K562 (cell line): ENCODE results near the gene ULK1. TPM values are rescaled to one million over a fixed set of nuclear protein-coding genes. Genes with fewer than 3 reads are reported as not detected.

Experiments
- AFF4 ChIP-seq: sonication (generic); formaldehyde crosslinking; IDR thresholded peaks from 2 replicates; pipeline ENCODE4 v1.8.0; 2023; ENCODE audit warnings: mild to moderate bottlenecking, missing genetic modification reagents
- BRD4 ChIP-seq: fragments of 200-600 bp; sonication (generic); IDR thresholded peaks from 2 replicates; pipeline ENCODE4 v1.6.1; 2017; ENCODE audit warnings: inconsistent platforms
- CHD4 ChIP-seq: fragments of 200-600 bp; sonication (generic); IDR thresholded peaks from 3 replicates; pipeline ENCODE4 v1.6.1; 2012; ENCODE audit warnings: low read depth, mild to moderate bottlenecking, mixed read lengths, low read length, inconsistent platforms; ENCODE audit not compliant: insufficient read depth, insufficient replicate concordance, poor library complexity, severe bottlenecking
- CREB1 ChIP-seq, 2 experiments: sonication (generic) in 1 of 2; formaldehyde crosslinking in 1 of 2; IDR thresholded peaks; 2 replicates each; pipeline versions ENCODE4 v1.6.1 to v1.8.0; 2012 to 2022; ENCODE audit warnings: inconsistent platforms in 1 of 2, mild to moderate bottlenecking in 1 of 2, missing genetic modification reagents in 1 of 2, moderate library complexity in 1 of 2
- HINFP ChIP-seq: fragments of 450-650 bp; conservative IDR thresholded peaks from 2 replicates; pipeline ENCODE4 v1.6.1; 2016; ENCODE audit warnings: missing genetic modification characterization, low read depth, mild to moderate bottlenecking, control low read depth, missing compliant biosample characterization
- RAD51 ChIP-seq: fragments of 450-650 bp; IDR thresholded peaks from 2 replicates; pipeline ENCODE4 v1.7.1; 2016; ENCODE audit warnings: low read depth, mild to moderate bottlenecking, borderline replicate concordance
- STAG1 ChIP-seq: sonication (generic); formaldehyde crosslinking; IDR thresholded peaks from 2 replicates; pipeline ENCODE4 v1.5.0; 2020; ENCODE audit warnings: missing genetic modification reagents, borderline replicate concordance
- TCF7 ChIP-seq: sonication (generic); IDR thresholded peaks from 2 replicates; pipeline ENCODE4 v1.6.1; 2016; ENCODE audit warnings: antibody characterized with exemption, borderline replicate concordance
- TRIM24 ChIP-seq, 2 experiments: fragments of 450-650 bp; IDR thresholded peaks; 2 replicates each; pipeline ENCODE4 v1.6.1; 2016
- USF2 ChIP-seq: sonication (generic); formaldehyde crosslinking; IDR thresholded peaks from 2 replicates; pipeline ENCODE4 v1.5.0; 2020; ENCODE audit warnings: missing genetic modification reagents
- ZFP36 ChIP-seq: fragments of 150-350 bp; IDR thresholded peaks from 2 replicates; pipeline ENCODE4 v1.6.1; 2018; ENCODE audit warnings: low read length, low read depth; ENCODE audit not compliant: partially characterized antibody
- ZNF398 ChIP-seq: fragments of 250-450 bp; sonication (Bioruptor Pico); IDR thresholded peaks from 2 replicates; pipeline ENCODE4 v1.8.0; 2021; ENCODE audit warnings: moderate library complexity, mild to moderate bottlenecking, inconsistent platforms
- ZNF41 ChIP-seq: fragments of 250-450 bp; sonication (Bioruptor Pico); conservative IDR thresholded peaks from 2 replicates; pipeline ENCODE4 v1.4.0; 2020; ENCODE audit warnings: mild to moderate bottlenecking
- polyA plus RNA-seq, 8 experiments: library from polyadenylated mRNA; depleted of rRNA in 4 of 8; stranded (reverse) in 5 of 8; unstranded in 3 of 8; fragments of >200 nt; fragmentation: Nextera tagmentation in 2 of 8; fragmentation: Illumina TruSeq in 1 of 8; extraction: Ambion mirVana in 2 of 8; extraction: Trizol in 1 of 8; gene quantifications; 2 replicates each; pipeline versions ENCODE4 v1.2.1 to v1.2.3, GENCODE V29; 2011 to 2014; ENCODE audit warnings: inconsistent platforms in 1 of 8, missing spikeins in 1 of 8
- total RNA-seq, 7 experiments: library from RNA; depleted of rRNA in 6 of 7; stranded (reverse); fragments of >200 nt in 6 of 7; fragmentation: Illumina TruSeq in 2 of 7; extraction: Trizol in 2 of 7; gene quantifications; 2 replicates each; pipeline versions ENCODE4 v1.2.1 to v1.2.3, GENCODE V29; 2011 to 2021; ENCODE audit warnings: low replicate concordance in 1 of 7

ULK1 gene
- total and polyA plus RNA-seq, 9 of the 15 experiments (the other 6 are each of a cell fraction or from before 2014, with no cell fraction given) = 0.15 to 29.4 (median 2.5) TPM

- TF ChIP-seq CREB1 (IDR thresholded peaks at IDR 0.05) = no peak
- TF ChIP-seq CREB1 (CRISPR knock-in tag; IDR thresholded peaks at IDR 0.05) = no peak
- no peak; the same call in 1 of the 2 replicates for TF ChIP-seq AFF4
- no peak for TF ChIP-seq ZNF398
- no peak for TF ChIP-seq ZNF41 (CRISPR knock-in tag)
- TF ChIP-seq CHD4 = no peak
- TF ChIP-seq STAG1 (CRISPR knock-in tag) = no peak
- TF ChIP-seq TCF7 = no peak
- no peak for TF ChIP-seq ZFP36
- TF ChIP-seq BRD4 = peak; percentile 34; the same call in 1 of the 2 replicates
- TF ChIP-seq HINFP (tag) = no peak; the same call in 1 of the 2 replicates
- peak; percentile 23; the same call in 1 of the 2 replicates for TF ChIP-seq RAD51
- no peak for TF ChIP-seq USF2 (CRISPR knock-in tag)
- TF ChIP-seq TRIM24 (IDR thresholded peaks at IDR 0.05) = peak in 1 of 2 experiments; percentile 7; a peak in 2 of 4 replicates
Observed at GRCh38 chr12:131860472-131861260, 33.8 kb upstream of the ULK1 start (continued).
